BJ (cell line): ENCODE data around the gene BHLHA15. TPM values are rescaled to one million over a fixed set of nuclear protein-coding genes. Genes with fewer than 3 reads are reported as not detected.

Experiments
- CTCF ChIA-PET: fragments of 350-600 bp; formaldehyde crosslinking; extraction: SDS; loops from one replicate; lab custom pipeline; 2021; ENCODE audit warnings: antibody characterized with exemption, inconsistent platforms; lab: Yijun Ruan, JAX
- POLR2A ChIA-PET: fragments of 300-600 bp; sonication (Branson Sonifier 250); formaldehyde crosslinking; extraction: SDS; loops from one replicate; lab custom pipeline; 2021; ENCODE audit warnings: antibody characterized with exemption; lab: Charles Lee
- DNase-seq: peaks from one replicate; pipeline ENCODE4 v3.0.0-alpha.2; 2011; ENCODE audit warnings: low read depth
- H3K27me3 ChIP-seq: 2 replicates; pipeline ENCODE4 v1.6.0; 2011; ENCODE audit warnings: low read length; ENCODE audit not compliant: control insufficient read depth, insufficient read depth
- H3K36me3 ChIP-seq: 2 replicates; pipeline ENCODE4 v1.5.1; 2011; ENCODE audit warnings: low read length; ENCODE audit not compliant: control insufficient read depth, insufficient read depth
- H3K4me3 ChIP-seq: 2 replicates; pipeline ENCODE4 v1.5.1; 2011; ENCODE audit warnings: low read depth, mild to moderate bottlenecking, control low read depth, low read length
- CTCF ChIP-seq: IDR thresholded peaks from 2 replicates; pipeline ENCODE4 v1.5.1; 2011; ENCODE audit warnings: low read depth, mild to moderate bottlenecking, control low read depth, inconsistent platforms, low read length, moderate library complexity; ENCODE audit not compliant: insufficient read depth
- polyA plus RNA-seq: library from polyadenylated mRNA; depleted of rRNA; stranded (reverse); fragments of >200 nt; gene quantifications from 2 replicates; pipeline ENCODE4 v1.2.3, GENCODE V29; 2011

The BHLHA15 gene
- polyA plus RNA-seq, 1 experiment: not detected

- Histone ChIP-seq H3K4me3 (no peak overlapping the region), H3K36me3 (no peaks in the 10 kb centered on the region; the same call in 1 of the 2 replicates), H3K27me3 (no peaks in the 10 kb centered on the region)
- ChIA-PET POLR2A (no interaction called here), CTCF (interaction anchor here (0.6 to 10.5 kb wide), 11 partner anchors 12 to 146 kb away, joined by 3 to 291 read pairs (median 6); partner anchors contain the start of gene LMTK2)
- DNase-seq: no peak
- TF ChIP-seq CTCF: peak; percentile 70
Observed at GRCh38 chr7:98165827-98166667, 45.2 kb upstream of the BHLHA15 start.

DNA sequence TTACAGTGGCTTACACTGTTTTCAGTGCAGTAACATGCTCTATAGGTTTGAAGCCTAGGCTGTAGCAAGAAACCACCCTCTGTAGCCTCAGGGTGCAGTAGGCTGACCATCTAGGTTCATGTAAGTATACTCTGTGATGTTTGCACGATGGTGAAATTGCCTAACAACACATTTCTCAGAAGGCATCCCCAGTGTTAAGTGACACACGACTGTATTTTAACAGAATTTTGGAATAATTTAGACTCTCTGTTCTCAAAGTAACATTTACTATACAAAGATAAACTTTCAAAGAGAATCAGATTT, 44.6 kb upstream of the BHLHA15 start:
- CTCF ChIA-PET: interaction anchor here (0.9 to 10.5 kb wide), 7 partner anchors 30 to 146 kb away, joined by 4 to 291 read pairs (median 7); partner anchors contain the start of gene LMTK2
- no peak for DNase-seq
- Histone ChIP-seq H3K27me3 (no peaks in the 10 kb centered on the region), H3K4me3 (no peak overlapping the region), H3K36me3 (no peaks in the 10 kb centered on the region; the same call in 1 of the 2 replicates)
- TF ChIP-seq CTCF: no peak
- POLR2A ChIA-PET: no interaction called here

- no peaks in the 10 kb centered on the region for H3K27me3 ChIP-seq
- ChIA-PET POLR2A (no interaction called here), CTCF (interaction anchor here (0.7 to 10.5 kb wide), 23 partner anchors 9 to 156 kb away, joined by 3 to 291 read pairs (median 9); partner anchors contain the start of gene LMTK2)
- DNase-seq: no peak
- peaks cover 1% of the 10 kb centered on the region; the same call in 1 of the 2 replicates for H3K36me3 ChIP-seq
- no peak for TF ChIP-seq CTCF
- H3K4me3 ChIP-seq: no peak overlapping the region
Observed at GRCh38 chr7:98167653-98168052, 43.6 kb upstream of the BHLHA15 start.

DNA sequence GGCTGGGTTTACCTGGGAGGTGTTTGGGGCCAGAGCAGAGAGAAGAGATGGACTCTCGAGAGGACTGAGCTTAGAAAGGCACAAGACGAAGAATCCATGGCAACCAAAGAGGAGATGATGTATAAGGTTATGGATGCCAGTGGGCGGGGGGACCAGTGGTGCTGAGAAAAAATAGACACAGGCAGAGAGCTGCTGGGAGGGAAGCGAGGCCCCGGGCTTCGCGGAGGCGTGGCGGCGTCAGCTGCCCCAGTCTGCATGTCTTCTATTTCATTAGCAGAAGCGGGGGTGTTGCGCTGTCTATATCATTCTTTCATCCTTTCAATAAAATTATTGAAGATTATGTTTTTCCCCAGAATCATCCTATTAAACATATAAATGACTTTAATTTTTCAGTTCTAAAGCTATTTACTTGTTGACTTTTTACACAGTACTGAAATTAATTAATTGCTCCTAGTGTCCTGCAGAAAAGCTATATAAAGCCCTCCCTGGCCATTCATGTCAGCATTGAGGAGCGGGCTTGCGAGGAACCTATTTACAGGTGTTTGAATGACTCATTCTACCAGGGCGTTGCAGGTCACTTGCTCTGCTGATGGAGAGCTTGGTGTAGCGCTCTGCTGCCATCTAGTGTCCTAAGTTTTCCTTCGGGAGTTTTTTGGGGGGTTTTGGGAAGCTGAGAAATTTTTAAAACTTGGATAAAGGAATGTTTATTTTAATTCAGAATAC, 42.9 kb upstream of the BHLHA15 start:
- peak; percentile 82 for TF ChIP-seq CTCF
- no peak for DNase-seq
- no peaks in the 10 kb centered on the region for H3K27me3 ChIP-seq
- no peak overlapping the region for H3K4me3 ChIP-seq
- ChIA-PET POLR2A (no interaction called here), CTCF (interaction anchor here (0.6 to 10.5 kb wide), 39 partner anchors 9 to 674 kb away, joined by 3 to 291 read pairs (median 6); partner anchors contain the start of gene LMTK2)
- H3K36me3 ChIP-seq: peaks cover 1% of the 10 kb centered on the region; the same call in 1 of the 2 replicates
